ENCODE results near the gene GRM5. TPM values are rescaled to one million over a fixed set of nuclear protein-coding genes. Genes with fewer than 3 reads are reported as not detected.

GRM5 gene
- total and polyA plus RNA-seq, 2 donors (not counting 1 experiment from before 2014, with no cell fraction given) = 0.01 TPM; not detected in 1

DNA sequence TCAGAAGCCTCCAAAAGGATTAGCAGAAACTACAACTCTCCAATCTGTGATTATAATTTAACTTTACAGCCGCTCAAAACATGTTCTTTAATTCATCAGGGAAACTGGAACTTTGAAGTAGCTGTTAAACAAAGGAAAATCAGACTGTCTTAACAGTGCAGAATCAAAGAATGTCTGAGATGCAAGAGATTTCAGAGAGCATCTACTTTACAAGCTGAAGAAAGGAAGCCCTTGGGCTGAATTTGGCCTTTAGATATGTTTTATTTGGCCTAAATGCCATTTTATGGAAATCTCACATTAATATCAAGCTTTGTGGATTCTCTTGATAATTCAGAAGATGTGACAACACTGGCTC, 446.7 kb downstream of the GRM5 start:
- DNase-seq (ENCODE audit: low read depth in 2 of 2) = no peak
- Histone ChIP-seq H3K9me3 (ENCODE audit: control insufficient read depth, insufficient read depth, low read depth, low read length) (no peaks in the 10 kb centered on the region), H3K9ac (ENCODE audit: insufficient read depth, low read length) (no peak overlapping the region), H3K79me2 (ENCODE audit: control insufficient read depth, insufficient read depth, low read length) (no peaks in the 10 kb centered on the region), H2AFZ (ENCODE audit: low read length) (no peak overlapping the region), H3K36me3 (ENCODE audit: control insufficient read depth, insufficient read depth, low read length) (no peaks in the 10 kb centered on the region), H4K20me1 (ENCODE audit: control insufficient read depth, extremely low read depth, insufficient read depth, low read length) (no peaks in the 10 kb centered on the region), H3K4me1 (ENCODE audit: control insufficient read depth, extremely low read depth, insufficient read depth, low read length) (no peaks in the 10 kb centered on the region), H3K27ac (ENCODE audit: insufficient read depth, low read length) (no peak overlapping the region), H3K4me3 (replicated peaks in 1 of 4; ENCODE audit: control extremely low read depth in 1 of 4, insufficient read depth in 1 of 4, low read depth in 3 of 4, low read length in 4 of 4) (no peak overlapping the region), H3K4me2 (ENCODE audit: extremely low read depth, insufficient read depth, low read length) (no peak overlapping the region), H3K27me3 (ENCODE audit: control insufficient read depth, insufficient read depth, low read length) (no peaks in the 10 kb centered on the region)
- TF ChIP-seq, protein P1, sequence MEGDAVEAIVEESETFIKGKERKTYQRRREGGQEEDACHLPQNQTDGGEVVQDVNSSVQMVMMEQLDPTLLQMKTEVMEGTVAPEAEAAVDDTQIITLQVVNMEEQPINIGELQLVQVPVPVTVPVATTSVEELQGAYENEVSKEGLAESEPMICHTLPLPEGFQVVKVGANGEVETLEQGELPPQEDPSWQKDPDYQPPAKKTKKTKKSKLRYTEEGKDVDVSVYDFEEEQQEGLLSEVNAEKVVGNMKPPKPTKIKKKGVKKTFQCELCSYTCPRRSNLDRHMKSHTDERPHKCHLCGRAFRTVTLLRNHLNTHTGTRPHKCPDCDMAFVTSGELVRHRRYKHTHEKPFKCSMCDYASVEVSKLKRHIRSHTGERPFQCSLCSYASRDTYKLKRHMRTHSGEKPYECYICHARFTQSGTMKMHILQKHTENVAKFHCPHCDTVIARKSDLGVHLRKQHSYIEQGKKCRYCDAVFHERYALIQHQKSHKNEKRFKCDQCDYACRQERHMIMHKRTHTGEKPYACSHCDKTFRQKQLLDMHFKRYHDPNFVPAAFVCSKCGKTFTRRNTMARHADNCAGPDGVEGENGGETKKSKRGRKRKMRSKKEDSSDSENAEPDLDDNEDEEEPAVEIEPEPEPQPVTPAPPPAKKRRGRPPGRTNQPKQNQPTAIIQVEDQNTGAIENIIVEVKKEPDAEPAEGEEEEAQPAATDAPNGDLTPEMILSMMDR (conservative IDR thresholded peaks at IDR 0.05 in 1 of 2, IDR thresholded peaks at IDR 0.05 in 1 of 2; ENCODE audit: low read depth in 1 of 2, low read length in 2 of 2) = no peak
- no peak for TF ChIP-seq EZH2 (IDR thresholded peaks at IDR 0.05; ENCODE audit: low read length, missing control alignments)

DNA sequence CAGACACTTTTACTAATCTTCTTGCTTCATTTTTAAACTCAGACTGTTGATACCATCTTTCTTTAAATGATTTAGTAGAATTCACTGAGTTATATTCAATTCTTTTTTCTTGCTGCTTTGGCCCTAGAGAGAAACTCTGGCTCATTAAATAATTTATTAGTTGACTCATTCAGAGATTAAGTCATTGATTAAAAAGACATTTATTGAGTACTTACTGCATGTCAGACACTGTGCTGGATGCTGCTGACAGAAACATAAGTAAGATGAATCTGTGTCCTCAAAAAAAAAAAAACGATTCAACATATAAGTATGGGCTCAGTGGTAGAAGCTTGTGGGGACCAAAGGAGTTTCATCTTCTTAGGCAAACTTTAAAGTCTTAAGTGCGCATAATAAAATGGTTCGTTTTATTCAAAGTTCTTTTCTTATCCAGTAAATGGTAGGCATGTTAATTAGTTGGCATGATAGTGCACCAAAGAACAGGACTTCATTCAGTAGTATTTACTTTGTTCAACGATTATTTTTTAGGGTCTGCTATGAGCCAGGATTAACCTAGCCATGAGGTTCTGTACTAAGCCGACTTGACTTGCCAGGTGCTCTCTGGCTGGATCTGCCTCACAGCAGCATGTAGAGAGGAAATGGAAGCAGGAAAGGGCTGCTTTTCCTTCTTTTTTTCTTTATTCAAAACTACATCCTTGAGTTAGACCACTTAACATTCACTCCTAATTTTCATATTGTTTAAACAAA, 447.3 kb downstream of the GRM5 start:
- H3K9ac ChIP-seq (ENCODE audit: insufficient read depth, low read length) = no peak overlapping the region

DNA sequence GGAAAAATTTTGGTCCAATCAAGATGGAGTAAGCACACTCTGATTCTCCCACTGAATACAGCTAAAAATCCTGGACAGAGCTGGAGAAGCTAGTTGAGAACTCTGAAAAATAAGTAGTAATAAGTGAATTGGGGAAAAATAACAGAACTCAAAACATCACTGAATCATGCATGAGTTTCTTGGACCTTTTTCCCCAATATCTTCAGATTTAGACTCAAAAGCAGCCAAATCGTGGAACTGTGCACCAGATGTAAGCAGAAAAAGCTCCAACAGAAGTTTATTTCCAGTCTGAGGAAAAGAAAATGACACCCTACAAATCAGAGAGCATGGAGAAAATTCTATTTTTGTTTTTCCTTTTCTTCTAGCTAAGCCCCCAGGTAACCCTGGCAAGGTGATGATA, 448.6 kb downstream of the GRM5 start:
- H3K36me3 ChIP-seq (ENCODE audit: control insufficient read depth, insufficient read depth, low read length) = no peaks in the 10 kb centered on the region
- no peak for DNase-seq (ENCODE audit: low read depth in 2 of 2)
- no peak overlapping the region for H2AFZ ChIP-seq (ENCODE audit: low read length)
- TF ChIP-seq, protein P1 (conservative IDR thresholded peaks at IDR 0.05 in 1 of 2, IDR thresholded peaks at IDR 0.05 in 1 of 2; ENCODE audit: low read depth in 1 of 2, low read length in 2 of 2) = no peak
- TF ChIP-seq EZH2 (IDR thresholded peaks at IDR 0.05; ENCODE audit: low read length, missing control alignments) = no peak
- no peaks in the 10 kb centered on the region for H3K27me3 ChIP-seq (ENCODE audit: control insufficient read depth, insufficient read depth, low read length)
- H3K79me2 ChIP-seq (ENCODE audit: control insufficient read depth, insufficient read depth, low read length) = no peaks in the 10 kb centered on the region
- no peak overlapping the region for H3K4me3 ChIP-seq (replicated peaks in 1 of 4; ENCODE audit: control extremely low read depth in 1 of 4, insufficient read depth in 1 of 4, low read depth in 3 of 4, low read length in 4 of 4)
- no peak overlapping the region for H3K4me2 ChIP-seq (ENCODE audit: extremely low read depth, insufficient read depth, low read length)
- no peaks in the 10 kb centered on the region for H3K9me3 ChIP-seq (ENCODE audit: control insufficient read depth, insufficient read depth, low read depth, low read length)
- H4K20me1 ChIP-seq (ENCODE audit: control insufficient read depth, extremely low read depth, insufficient read depth, low read length) = no peaks in the 10 kb centered on the region
- no peak overlapping the region for H3K27ac ChIP-seq (ENCODE audit: insufficient read depth, low read length)
- no peaks in the 10 kb centered on the region for H3K4me1 ChIP-seq (ENCODE audit: control insufficient read depth, extremely low read depth, insufficient read depth, low read length)
- H3K9ac ChIP-seq (ENCODE audit: insufficient read depth, low read length) = no peak overlapping the region

More for the DNA sequence above, 447.3 kb downstream of the GRM5 start:
- Histone ChIP-seq H3K4me2 (ENCODE audit: extremely low read depth, insufficient read depth, low read length) (no peak overlapping the region), H3K9me3 (ENCODE audit: control insufficient read depth, insufficient read depth, low read depth, low read length) (no peaks in the 10 kb centered on the region), H3K36me3 (ENCODE audit: control insufficient read depth, insufficient read depth, low read length) (no peaks in the 10 kb centered on the region), H3K4me1 (ENCODE audit: control insufficient read depth, extremely low read depth, insufficient read depth, low read length) (no peaks in the 10 kb centered on the region), H3K27ac (ENCODE audit: insufficient read depth, low read length) (no peak overlapping the region), H3K79me2 (ENCODE audit: control insufficient read depth, insufficient read depth, low read length) (no peaks in the 10 kb centered on the region), H3K27me3 (ENCODE audit: control insufficient read depth, insufficient read depth, low read length) (no peaks in the 10 kb centered on the region), H4K20me1 (ENCODE audit: control insufficient read depth, extremely low read depth, insufficient read depth, low read length) (no peaks in the 10 kb centered on the region), H3K4me3 (replicated peaks in 1 of 4; ENCODE audit: control extremely low read depth in 1 of 4, insufficient read depth in 1 of 4, low read depth in 3 of 4, low read length in 4 of 4) (no peak overlapping the region), H2AFZ (ENCODE audit: low read length) (no peak overlapping the region)
- no peak for DNase-seq (ENCODE audit: low read depth in 2 of 2)
- TF ChIP-seq EZH2 (IDR thresholded peaks at IDR 0.05; ENCODE audit: low read length, missing control alignments) = no peak
- TF ChIP-seq, protein P1 (conservative IDR thresholded peaks at IDR 0.05 in 1 of 2, IDR thresholded peaks at IDR 0.05 in 1 of 2; ENCODE audit: low read depth in 1 of 2, low read length in 2 of 2) = no peak
